ENCODE results near the gene MEF2C.

Gene MEF2C

DNA sequence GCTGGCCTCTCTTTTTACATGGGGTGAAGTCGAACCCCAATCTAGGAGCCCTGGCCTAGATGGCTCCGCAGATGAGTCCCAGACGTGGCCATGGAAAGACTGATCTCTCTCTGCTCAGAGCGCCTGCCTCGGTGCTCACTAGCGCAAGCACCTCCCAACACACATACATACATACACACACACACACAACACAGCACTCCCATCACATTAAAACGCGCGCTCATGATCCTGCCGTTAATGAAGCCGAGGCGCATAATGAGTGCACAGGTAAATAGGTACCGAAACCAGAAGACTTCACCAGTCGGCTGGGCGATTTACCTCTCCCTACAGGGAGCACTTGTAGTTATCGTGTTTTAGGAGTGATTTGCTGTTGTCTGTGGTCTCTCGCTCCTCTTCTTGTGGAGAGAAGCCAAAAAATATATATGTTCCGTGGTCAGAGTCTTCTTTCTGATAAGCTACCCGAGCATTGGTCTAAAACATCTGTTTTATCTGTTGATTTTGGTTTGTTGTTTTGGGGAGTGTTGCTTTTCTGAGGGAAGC lies 207.7 kb downstream of the MEF2C start:
- DNase-seq (ENCODE audit: low read depth in 2 of 2): no peak

GRCh38 chr5:88674356-88675167 lies 208.4 kb downstream of the MEF2C start:
- no peak for DNase-seq (ENCODE audit: low read depth in 2 of 2)

DNA sequence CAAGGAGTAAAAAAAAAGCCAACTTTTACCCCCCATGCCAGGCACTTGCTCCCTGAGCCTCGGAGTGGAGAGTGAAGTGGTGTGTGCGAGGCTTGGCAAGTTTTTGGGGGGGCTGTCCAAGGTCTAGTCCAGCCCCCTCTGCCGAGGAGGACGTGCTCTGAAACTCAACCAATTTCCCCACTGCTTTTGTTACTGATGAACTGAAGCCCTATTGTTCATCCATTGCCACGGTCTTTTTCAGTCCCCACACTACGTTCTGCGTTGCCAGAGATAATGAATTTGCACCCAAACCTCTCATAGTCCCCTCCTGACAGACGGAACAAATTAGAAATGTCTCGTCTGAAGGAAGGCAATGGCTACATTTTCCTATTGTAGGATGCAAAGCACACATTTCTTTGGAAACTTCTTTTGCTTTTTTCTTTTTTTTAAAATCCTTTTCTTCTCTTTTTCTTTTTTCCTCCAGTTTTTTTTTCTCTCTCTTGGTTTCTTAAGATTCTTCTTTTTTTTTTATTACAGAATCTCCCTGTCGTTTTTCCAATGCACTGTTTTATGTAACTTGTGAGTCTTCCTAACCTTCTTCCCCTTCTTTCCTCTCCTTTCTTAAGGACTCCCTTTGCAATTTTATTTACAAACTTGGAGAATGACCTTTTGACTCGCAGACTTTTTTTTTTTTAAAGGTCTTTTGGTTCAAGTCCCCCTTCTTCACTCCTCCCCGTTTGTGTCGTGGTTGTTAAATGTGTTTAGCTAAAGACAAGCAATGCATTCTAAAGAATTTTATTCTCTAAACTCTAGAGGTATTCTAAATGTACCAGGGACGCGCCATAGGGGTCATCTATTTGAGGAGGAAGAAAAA lies 209.5 kb downstream of the MEF2C start:
- DNase-seq (ENCODE audit: low read depth in 2 of 2): no peak

DNA sequence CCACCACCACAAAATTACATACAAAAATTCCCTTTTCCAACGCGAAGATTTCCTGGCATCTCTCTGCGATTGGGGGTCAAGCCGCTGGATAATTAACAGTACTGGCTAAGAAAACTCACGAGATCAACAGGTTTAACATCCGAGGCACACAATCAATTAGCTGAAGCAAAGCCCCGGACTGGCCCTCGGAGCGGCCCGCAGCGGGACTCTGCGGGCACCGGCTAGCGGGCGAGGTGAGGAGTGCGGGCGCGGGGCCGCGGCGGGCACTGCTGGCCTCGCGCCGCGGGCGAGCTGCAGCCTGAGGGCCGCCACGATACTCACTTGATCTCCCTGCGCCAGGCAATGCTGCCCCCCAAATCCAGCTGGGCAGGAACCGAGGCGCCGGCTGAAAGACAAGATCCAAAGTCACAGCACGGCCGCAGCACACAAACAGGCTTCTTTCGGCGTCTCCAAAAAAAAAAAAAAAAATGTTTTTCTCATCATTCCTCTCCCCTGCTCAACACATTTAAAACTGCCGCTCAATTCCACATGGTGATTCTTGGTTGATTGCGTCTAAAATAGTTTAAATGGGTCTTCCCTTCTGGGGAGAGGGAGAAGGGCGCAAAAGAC lies 210.2 kb downstream of the MEF2C start:
- no peak for DNase-seq (ENCODE audit: low read depth in 2 of 2)

DNA sequence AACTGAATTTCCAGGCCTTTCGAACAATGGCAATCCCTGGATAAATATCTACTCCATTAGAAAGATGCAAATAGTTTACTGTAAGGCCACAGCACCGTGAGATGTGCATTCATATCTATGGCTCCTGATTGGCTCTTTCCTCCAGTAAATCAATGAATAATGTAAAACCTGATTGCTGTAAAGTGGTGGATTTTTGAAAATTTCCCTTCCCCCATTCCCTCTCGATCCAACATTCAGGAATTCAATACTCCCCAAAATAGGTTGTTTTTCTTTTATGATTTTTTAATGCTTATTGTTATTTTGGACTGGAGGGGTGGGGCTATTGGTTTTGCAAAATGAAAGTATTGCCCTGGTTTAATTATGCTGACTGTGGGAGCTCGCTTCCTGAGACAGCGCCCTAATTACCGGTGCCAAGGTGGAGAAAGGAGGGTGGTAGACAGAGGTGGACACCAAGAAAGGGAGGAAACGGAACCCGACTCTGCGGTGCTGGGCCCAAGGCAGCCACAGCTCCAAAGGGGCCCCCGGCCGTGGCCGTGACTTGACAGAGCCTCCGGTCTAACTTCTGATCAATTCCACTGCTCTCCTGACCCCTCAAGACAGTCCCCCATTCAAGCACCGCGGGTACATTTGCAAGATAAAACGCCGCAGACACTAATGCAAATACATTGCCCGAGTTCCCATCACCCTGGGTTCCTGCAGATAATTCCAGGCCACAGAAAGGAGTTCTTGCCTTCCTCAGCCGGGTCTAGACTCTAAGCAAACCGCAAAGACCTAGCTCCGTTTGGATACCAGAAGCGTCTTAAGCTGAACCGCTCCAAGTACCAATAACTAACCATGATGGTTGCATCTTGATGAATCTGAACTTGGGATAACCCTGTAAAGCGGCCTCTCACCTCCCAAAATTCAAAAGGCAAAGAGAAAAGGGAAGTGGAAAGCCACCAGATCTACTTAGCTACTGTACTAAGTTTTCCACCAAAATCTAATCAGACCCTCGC lies 211.2 kb downstream of the MEF2C start:
- DNase-seq (ENCODE audit: low read depth in 2 of 2): no peak

DNA sequence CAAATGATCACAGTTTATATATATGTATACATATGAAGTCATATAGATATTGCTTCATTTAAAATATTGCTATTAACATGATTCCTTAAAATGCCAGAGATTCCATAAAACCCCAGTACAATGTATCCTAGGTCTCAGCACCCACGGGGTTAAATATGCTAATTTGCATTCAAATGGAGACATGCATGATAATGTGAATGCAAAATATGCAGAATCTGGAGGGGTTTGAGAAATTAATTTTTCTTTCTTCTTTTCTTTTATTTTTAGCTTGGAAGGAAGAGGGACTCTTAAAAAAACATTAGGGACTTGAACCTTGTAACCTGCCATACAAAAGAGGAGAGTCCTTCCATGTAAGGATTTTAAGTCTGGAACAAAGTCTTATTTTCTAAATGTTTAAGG lies 211.9 kb downstream of the MEF2C start:
- DNase-seq (ENCODE audit: low read depth in 2 of 2): no peak

- DNase-seq (ENCODE audit: low read depth in 2 of 2): no peak
Observed at GRCh38 chr5:88670461-88670860, 212.5 kb downstream of the MEF2C start.

DNA sequence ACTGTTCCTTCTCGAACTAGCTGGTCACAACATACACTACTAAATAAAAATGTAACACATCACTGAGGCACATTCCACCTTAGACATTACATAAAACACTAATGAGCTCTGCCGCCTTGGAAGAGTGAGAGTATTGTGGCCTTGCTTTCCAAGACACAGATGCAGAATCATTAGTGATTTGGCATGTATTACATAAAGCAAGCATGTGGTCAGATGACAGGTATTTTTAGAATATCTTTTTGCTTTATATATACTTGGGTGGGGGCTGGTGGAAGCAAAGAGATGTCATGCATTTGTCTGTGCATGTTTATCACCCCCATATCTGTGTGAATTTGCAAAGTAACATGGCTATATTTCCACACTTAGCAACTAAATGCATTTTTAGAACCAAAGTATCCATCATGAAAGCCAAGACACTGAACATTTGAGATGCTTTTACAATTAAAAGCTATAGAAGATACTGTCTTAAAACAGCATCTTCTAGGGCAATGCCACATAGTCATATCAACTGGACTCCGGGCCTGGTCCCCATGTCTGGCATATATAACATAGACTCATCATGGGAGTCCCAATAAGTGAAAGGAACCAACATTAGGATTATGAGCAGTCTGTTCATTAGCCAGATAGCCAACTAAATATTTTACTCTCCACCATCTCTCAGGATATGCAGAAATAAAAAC lies 213.5 kb downstream of the MEF2C start:
- no peak for DNase-seq (ENCODE audit: low read depth in 2 of 2)

DNA sequence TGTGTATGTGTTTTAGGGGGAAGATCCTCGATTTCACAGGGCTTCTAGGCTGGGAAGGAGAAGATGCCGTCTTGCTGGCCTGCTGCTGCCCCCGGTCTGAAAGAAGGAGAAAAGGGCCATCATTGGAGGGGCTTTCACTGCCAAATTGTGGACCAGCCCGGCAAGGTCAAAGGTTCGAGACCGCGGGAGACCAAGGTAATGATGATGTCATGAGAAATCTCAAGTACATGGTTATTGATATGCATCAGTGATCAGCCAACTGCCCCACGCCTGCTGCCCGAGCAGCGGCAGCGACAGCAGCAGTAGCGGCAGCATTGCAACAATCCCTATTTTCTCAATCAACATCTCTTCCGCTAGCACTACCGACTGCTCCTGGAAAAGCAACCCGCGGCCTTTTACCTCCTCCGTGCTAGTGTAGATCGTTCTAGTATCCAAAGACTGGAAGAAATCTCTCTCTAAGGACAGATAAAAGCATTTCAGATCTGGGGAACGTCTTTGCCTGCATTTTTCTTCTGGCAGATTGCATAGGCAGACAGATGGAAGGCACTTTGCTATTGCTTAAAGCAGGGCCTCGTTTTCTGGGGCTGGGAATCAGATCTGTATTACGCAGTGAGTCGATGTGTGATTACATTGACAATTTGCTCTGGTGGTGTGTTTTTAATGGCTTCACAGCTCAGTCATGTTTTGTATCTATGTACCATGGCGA lies 215.3 kb downstream of the MEF2C start:
- no peak for DNase-seq (ENCODE audit: low read depth in 2 of 2)
